ENCODE data around the gene VEZT. TPM values are rescaled to one million over a fixed set of nuclear protein-coding genes. Genes with fewer than 3 reads are reported as not detected.

The VEZT gene
- total RNA-seq, 1 donor from 2014 or later, result 64.2 TPM

- Histone ChIP-seq H3K27ac (no peak overlapping the region), H3K27me3 (ENCODE audit: low read depth) (no peaks in the 10 kb centered on the region), H3K9me3 (no peaks in the 10 kb centered on the region), H3K4me3 (no peak overlapping the region), H3K4me1 (no peaks in the 10 kb centered on the region), H3K36me3 (peaks cover 72% of the 10 kb centered on the region)
- intact Hi-C loops (cut with DNase I), result no loop called here
- TF ChIP-seq CTCF (IDR thresholded peaks at IDR 0.05), result no peak
- ATAC-seq (no peak), DNase-seq (no peak)
Observed at GRCh38 chr12:95271465-95271864, 53.9 kb downstream of the VEZT start.

- Histone ChIP-seq H3K27ac (no peak overlapping the region), H3K4me3 (no peak overlapping the region), H3K36me3 (peaks cover 67% of the 10 kb centered on the region), H3K4me1 (no peaks in the 10 kb centered on the region), H3K27me3 (ENCODE audit: low read depth) (no peaks in the 10 kb centered on the region), H3K9me3 (no peaks in the 10 kb centered on the region)
- no peak for DNase-seq
- ATAC-seq, result no peak
- no peak for TF ChIP-seq CTCF (IDR thresholded peaks at IDR 0.05)
- intact Hi-C loops (cut with DNase I), result no loop called here
Observed at GRCh38 chr12:95277139-95277538, 59.5 kb downstream of the VEZT start.

GRCh38 chr12:95279856-95280255, 62.2 kb downstream of the VEZT start:
- Histone ChIP-seq H3K36me3 (peaks cover 71% of the 10 kb centered on the region), H3K4me1 (no peaks in the 10 kb centered on the region), H3K9me3 (no peaks in the 10 kb centered on the region), H3K27me3 (ENCODE audit: low read depth) (no peaks in the 10 kb centered on the region), H3K27ac (no peak overlapping the region), H3K4me3 (no peak overlapping the region)
- no peak for DNase-seq
- intact Hi-C loops (cut with DNase I), result no loop called here
- no peak for TF ChIP-seq CTCF (IDR thresholded peaks at IDR 0.05)
- no peak for ATAC-seq

- H3K27ac ChIP-seq, result no peak overlapping the region
- TF ChIP-seq CTCF (IDR thresholded peaks at IDR 0.05), result no peak
- ATAC-seq (no peak), DNase-seq (no peak)
- H3K27me3 ChIP-seq (ENCODE audit: low read depth), result no peaks in the 10 kb centered on the region
- no peaks in the 10 kb centered on the region for H3K4me1 ChIP-seq
- peaks cover 62% of the 10 kb centered on the region for H3K36me3 ChIP-seq
- H3K4me3 ChIP-seq, result no peak overlapping the region
- H3K9me3 ChIP-seq, result no peaks in the 10 kb centered on the region
- intact Hi-C loops (cut with DNase I), result no loop called here
Observed at GRCh38 chr12:95282266-95282665, 64.7 kb downstream of the VEZT start.

DNA sequence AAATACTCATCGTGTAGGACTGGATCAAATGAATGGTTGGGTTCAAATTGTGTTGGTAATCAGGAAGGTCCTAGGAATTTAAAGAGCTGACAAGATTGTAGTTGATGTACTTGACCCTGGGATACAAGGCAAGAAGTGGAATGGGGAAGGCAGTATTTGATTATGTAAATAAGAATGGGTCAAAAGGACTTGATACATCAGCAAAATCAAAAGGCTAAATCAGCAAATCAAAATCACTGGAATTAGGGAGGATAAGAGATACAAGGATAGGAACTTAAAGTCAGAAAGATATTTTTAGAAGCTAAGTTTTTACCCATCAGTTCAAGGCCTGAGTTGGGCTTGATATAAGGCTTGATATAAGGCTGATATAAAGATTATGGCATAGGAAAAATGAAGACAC, 65.8 kb downstream of the VEZT start:
- no peaks in the 10 kb centered on the region for H3K4me1 ChIP-seq
- no peak overlapping the region for H3K4me3 ChIP-seq
- no peak for DNase-seq
- TF ChIP-seq CTCF (IDR thresholded peaks at IDR 0.05), result no peak
- peaks cover 72% of the 10 kb centered on the region for H3K36me3 ChIP-seq
- no peak for ATAC-seq
- intact Hi-C loops (cut with DNase I), result no loop called here
- no peak overlapping the region for H3K27ac ChIP-seq
- no peaks in the 10 kb centered on the region for H3K9me3 ChIP-seq
- H3K27me3 ChIP-seq (ENCODE audit: low read depth), result no peaks in the 10 kb centered on the region

DNA sequence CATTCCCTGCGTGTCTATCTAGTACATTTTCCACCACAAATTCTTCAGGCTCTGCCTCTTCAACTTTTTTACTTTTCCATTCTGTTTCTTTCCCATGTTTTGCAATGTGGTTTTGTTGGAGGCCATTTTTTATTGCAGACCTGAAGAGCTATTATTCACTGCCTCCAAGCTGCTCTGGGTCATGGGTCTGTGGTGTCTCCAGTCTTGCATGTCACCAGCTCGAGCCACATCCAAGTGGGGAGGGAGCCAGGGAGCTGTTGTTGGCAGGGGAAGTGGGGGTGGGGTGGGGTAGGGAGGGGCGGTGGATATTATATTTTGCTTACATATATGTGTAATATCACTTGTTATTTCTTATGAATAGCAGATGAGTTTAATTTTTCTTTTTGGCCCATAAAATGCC, 69.1 kb downstream of the VEZT start:
- Histone ChIP-seq H3K27me3 (ENCODE audit: low read depth) (no peaks in the 10 kb centered on the region), H3K9me3 (no peaks in the 10 kb centered on the region), H3K27ac (no peak overlapping the region), H3K4me3 (no peak overlapping the region), H3K36me3 (peaks cover 76% of the 10 kb centered on the region), H3K4me1 (no peaks in the 10 kb centered on the region)
- DNase-seq (no peak), ATAC-seq (no peak)
- intact Hi-C loops (cut with DNase I), result no loop called here
- no peak for TF ChIP-seq CTCF (IDR thresholded peaks at IDR 0.05)

All from lower lobe of right lung (tissue), 2 donors.